ENCODE measurements around the gene RALY. TPM values are rescaled to one million over a fixed set of nuclear protein-coding genes. Genes with fewer than 3 reads are reported as not detected.

The RALY gene
- total RNA-seq, 1 experiment from 2014 or later, result 185 TPM

DNA sequence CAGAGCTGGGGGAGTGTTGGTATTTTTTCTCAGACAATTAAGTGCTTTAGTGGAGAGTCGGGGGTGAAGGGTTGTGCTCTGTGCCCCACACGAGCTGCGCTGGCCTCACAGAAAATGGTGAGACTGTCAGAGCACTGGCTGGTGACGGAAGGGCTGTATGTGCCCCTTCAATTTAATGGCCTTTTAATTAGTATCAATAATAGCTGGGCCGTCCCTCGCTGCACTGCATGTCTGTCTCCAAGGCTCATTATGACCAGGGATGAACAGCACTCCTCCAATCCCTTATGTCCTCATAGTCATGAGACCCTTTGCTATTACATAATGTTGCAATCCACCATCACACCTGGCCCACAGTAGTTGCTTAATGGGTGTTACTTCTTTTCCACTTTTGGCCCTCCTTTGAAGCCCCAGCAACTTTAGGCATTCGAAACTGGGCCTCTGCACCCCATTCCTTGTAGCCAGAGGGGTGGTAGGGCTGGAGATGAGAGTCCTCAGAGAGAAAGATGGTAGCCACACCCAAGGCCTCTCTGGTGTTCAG, 9.5 kb upstream of the RALY start:
- H3K27me3 ChIP-seq (replicated peaks; ENCODE audit: insufficient read depth, low read depth, low read length, poor library complexity), result no peaks in the 10 kb centered on the region
- no peak for DNase-seq (ENCODE audit: low spot score)
- no peaks in the 10 kb centered on the region for H3K36me3 ChIP-seq (ENCODE audit: insufficient read depth, low read length, poor library complexity, severe bottlenecking)
- BruUV-seq (replicated peaks), result no TSS peak
- CTCF ChIA-PET, result no interaction called here
- intact Hi-C loops (cut with micrococcal nuclease; ENCODE audit: unreplicated experiment), result no loop called here
- no peaks in the 10 kb centered on the region for H3K9me3 ChIP-seq (ENCODE audit: low read depth, low read length, poor library complexity, severe bottlenecking)
- TF ChIP-seq EZH2 (IDR thresholded peaks at IDR 0.05; ENCODE audit: borderline replicate concordance, low read depth, low read length, poor library complexity, severe bottlenecking), result no peak
- TF ChIP-seq, protein P1, sequence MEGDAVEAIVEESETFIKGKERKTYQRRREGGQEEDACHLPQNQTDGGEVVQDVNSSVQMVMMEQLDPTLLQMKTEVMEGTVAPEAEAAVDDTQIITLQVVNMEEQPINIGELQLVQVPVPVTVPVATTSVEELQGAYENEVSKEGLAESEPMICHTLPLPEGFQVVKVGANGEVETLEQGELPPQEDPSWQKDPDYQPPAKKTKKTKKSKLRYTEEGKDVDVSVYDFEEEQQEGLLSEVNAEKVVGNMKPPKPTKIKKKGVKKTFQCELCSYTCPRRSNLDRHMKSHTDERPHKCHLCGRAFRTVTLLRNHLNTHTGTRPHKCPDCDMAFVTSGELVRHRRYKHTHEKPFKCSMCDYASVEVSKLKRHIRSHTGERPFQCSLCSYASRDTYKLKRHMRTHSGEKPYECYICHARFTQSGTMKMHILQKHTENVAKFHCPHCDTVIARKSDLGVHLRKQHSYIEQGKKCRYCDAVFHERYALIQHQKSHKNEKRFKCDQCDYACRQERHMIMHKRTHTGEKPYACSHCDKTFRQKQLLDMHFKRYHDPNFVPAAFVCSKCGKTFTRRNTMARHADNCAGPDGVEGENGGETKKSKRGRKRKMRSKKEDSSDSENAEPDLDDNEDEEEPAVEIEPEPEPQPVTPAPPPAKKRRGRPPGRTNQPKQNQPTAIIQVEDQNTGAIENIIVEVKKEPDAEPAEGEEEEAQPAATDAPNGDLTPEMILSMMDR (conservative IDR thresholded peaks at IDR 0.05; ENCODE audit: low read depth, low read length), result no peak
- no peaks in the 10 kb centered on the region for H3K4me1 ChIP-seq (ENCODE audit: insufficient read depth, low read length, poor library complexity, severe bottlenecking)
- no peak overlapping the region for H3K4me3 ChIP-seq (ENCODE audit: low read depth, low read length, poor library complexity, severe bottlenecking)
- POLR2A ChIA-PET (ENCODE audit: low non-redundant PET), result no interaction called here
- H3K27ac ChIP-seq (ENCODE audit: low read depth, low read length, poor library complexity, severe bottlenecking), result no peak overlapping the region

DNA sequence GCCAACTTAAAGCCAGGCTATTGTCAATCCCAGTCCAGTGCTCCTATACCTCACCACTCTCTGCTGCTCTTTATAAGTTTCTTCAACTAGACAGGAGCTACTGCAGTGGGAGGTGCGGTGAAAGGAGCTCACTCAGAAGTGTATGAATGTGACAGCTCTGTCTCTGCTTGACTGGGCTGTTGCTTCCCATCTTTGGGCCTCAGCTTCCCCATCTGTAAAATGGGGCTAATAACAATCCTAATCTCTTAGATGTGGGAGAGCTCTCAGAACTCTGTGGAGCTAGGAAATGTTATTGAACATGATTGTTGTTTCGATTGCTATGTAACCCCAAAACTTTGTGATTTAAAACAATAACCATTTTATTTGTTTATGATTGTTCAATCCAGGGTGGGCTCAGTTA, 8.4 kb upstream of the RALY start:
- no peak overlapping the region for H3K4me3 ChIP-seq (ENCODE audit: low read depth, low read length, poor library complexity, severe bottlenecking)
- no peaks in the 10 kb centered on the region for H3K36me3 ChIP-seq (ENCODE audit: insufficient read depth, low read length, poor library complexity, severe bottlenecking)
- no peaks in the 10 kb centered on the region for H3K27me3 ChIP-seq (replicated peaks; ENCODE audit: insufficient read depth, low read depth, low read length, poor library complexity)
- ChIA-PET POLR2A (ENCODE audit: low non-redundant PET) (no interaction called here), CTCF (no interaction called here)
- no peaks in the 10 kb centered on the region for H3K4me1 ChIP-seq (ENCODE audit: insufficient read depth, low read length, poor library complexity, severe bottlenecking)
- TF ChIP-seq, protein P1 (conservative IDR thresholded peaks at IDR 0.05; ENCODE audit: low read depth, low read length), result no peak
- TF ChIP-seq EZH2 (IDR thresholded peaks at IDR 0.05; ENCODE audit: borderline replicate concordance, low read depth, low read length, poor library complexity, severe bottlenecking), result no peak
- no peak overlapping the region for H3K27ac ChIP-seq (ENCODE audit: low read depth, low read length, poor library complexity, severe bottlenecking)
- H3K9me3 ChIP-seq (ENCODE audit: low read depth, low read length, poor library complexity, severe bottlenecking), result no peaks in the 10 kb centered on the region
- BruUV-seq (replicated peaks), result no TSS peak
- intact Hi-C loops (cut with micrococcal nuclease; ENCODE audit: unreplicated experiment), result no loop called here
- DNase-seq (ENCODE audit: low spot score), result no peak

DNA sequence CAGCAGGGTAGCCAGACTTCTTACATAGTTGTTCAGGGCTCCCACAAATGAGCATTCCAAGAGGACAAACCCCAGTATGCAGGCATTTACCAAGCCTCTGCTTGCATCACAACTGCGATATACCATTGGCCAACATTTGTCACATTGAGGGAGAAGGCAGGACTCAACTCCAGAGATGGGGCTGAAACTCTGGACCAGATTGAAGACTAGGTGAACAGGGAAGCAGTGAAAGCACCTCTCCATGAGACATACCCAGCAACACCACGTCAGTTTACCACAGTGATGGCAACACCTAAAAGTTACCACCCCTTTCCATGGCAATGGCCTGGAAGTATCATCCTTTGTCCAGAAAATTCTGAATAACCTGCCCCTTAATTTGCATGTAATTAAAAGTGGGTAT, 7.9 kb upstream of the RALY start:
- Histone ChIP-seq H3K36me3 (ENCODE audit: insufficient read depth, low read length, poor library complexity, severe bottlenecking) (no peaks in the 10 kb centered on the region), H3K4me3 (ENCODE audit: low read depth, low read length, poor library complexity, severe bottlenecking) (no peak overlapping the region), H3K9me3 (ENCODE audit: low read depth, low read length, poor library complexity, severe bottlenecking) (no peaks in the 10 kb centered on the region), H3K4me1 (ENCODE audit: insufficient read depth, low read length, poor library complexity, severe bottlenecking) (no peaks in the 10 kb centered on the region), H3K27ac (ENCODE audit: low read depth, low read length, poor library complexity, severe bottlenecking) (no peak overlapping the region), H3K27me3 (replicated peaks; ENCODE audit: insufficient read depth, low read depth, low read length, poor library complexity) (no peaks in the 10 kb centered on the region)
- intact Hi-C loops (cut with micrococcal nuclease; ENCODE audit: unreplicated experiment), result no loop called here
- TF ChIP-seq EZH2 (IDR thresholded peaks at IDR 0.05; ENCODE audit: borderline replicate concordance, low read depth, low read length, poor library complexity, severe bottlenecking), result no peak
- TF ChIP-seq, protein P1 (conservative IDR thresholded peaks at IDR 0.05; ENCODE audit: low read depth, low read length), result no peak
- ChIA-PET POLR2A (ENCODE audit: low non-redundant PET) (no interaction called here), CTCF (no interaction called here)
- BruUV-seq (replicated peaks), result no TSS peak
- no peak for DNase-seq (ENCODE audit: low spot score)
